ENCODE data around the gene CMTM4.
A peak's percentile ranks its signal among the peaks of the same experiment; 100 is the strongest.
"Not testable (repeated sequence)": the region's sequence is repeated elsewhere in the genome, so short reads cannot be mapped to it uniquely, and the experiment has no call there.

Gene CMTM4

DNA sequence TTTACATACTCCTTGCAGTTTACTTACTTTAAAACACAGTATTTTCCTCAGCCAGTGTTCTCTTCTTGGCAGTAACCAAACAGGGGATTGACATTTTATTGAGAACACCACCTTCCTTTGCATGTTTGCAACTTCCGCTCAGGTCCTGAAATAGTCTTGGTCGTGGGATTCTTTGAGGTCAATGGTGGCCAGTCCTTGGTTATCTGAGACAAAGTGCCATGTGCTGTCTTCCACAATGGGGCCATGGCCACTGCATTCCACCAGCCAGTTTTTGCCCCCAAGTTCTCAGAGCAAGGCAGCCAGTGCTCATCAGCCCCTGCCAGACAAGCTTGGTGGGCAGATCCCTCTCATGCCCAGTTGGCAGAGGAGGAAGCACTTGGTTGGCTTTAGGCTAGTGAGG, 22.9 kb downstream of the CMTM4 start:
- no peak for DNase-seq (ENCODE audit: low read depth)

DNA sequence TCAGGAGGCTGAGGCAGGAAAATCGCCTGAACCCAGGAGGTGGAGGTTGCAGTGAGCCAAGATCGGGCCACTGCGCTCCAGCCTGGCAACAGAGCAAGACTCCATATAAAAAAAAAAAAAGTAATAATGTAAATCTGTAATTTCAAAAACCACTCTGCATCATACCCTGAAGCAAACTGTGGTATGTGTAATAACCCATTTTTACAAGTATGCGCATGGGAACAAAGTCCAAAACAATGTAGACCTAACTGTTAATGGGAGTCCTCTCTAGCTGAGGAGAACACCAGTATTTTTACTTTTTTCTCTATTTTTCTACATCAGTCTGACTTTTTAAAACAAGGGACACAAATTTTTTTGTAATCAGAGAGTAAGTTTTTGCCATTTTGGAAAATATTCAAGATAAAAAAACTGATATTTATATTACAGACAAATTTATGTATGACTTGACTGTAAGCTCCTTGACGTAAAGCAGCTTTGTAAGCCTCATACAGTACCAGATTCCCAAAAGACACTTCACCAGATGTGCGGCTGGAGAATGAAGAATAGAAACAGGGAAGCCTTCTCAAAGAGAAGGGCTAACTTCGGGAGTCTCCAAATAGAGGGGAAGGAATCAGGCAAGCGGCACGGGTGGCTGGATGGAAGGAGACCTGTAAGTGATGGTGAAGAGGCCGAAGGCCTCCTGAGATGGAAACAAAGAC, 25.7 kb downstream of the CMTM4 start:
- no peak for DNase-seq (ENCODE audit: low read depth)

DNA sequence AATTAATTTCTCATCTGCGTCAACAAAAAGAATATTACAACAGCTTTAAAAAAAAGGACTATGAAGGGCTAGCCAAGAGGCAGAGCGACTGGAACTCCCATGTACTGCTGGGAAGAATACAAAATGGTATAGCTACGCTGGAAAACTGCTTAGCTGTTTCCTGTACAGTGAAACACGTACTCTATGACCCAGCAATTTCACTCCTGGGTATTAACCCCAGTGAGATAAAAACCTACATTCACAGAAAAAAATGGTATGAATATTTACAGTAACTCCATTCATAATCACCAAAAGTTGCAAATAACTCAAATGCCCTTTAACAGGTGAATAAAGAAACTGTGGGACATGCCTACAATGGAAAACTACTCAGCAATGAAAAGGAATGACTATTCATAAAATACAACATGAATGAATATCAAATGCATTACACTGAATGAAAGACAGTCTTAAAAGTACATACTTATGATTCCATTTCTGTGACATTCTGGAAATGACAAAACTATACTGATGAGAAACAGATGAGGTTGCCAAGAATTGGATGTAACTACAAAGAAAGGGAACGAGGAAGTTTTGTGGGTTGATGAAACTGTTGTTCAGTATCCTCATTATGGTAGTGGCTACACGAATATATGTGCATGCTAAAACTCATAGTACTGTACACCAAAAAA, 27.6 kb downstream of the CMTM4 start:
- no peak for DNase-seq (ENCODE audit: low read depth)

DNA sequence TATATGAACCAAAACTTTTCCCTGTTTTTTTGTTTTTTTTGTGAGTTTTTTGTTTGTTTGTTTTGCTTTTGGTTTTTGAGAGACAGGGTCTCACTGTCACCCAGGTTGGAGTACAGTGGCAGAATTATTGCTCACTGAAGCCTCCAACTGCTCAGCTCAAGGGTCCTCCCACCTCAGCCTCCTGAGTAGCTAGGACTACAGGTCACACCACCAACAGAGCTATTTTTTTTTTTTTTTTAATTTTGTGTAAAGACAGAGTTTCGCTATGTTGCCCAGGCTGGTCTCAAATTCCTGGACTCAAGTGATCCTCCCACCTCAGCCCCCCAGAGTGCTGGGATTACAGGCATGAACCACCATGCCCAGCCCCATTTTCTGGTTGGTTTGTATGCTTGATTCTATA, 28.6 kb downstream of the CMTM4 start:
- DNase-seq (ENCODE audit: low read depth) = no peak

DNA sequence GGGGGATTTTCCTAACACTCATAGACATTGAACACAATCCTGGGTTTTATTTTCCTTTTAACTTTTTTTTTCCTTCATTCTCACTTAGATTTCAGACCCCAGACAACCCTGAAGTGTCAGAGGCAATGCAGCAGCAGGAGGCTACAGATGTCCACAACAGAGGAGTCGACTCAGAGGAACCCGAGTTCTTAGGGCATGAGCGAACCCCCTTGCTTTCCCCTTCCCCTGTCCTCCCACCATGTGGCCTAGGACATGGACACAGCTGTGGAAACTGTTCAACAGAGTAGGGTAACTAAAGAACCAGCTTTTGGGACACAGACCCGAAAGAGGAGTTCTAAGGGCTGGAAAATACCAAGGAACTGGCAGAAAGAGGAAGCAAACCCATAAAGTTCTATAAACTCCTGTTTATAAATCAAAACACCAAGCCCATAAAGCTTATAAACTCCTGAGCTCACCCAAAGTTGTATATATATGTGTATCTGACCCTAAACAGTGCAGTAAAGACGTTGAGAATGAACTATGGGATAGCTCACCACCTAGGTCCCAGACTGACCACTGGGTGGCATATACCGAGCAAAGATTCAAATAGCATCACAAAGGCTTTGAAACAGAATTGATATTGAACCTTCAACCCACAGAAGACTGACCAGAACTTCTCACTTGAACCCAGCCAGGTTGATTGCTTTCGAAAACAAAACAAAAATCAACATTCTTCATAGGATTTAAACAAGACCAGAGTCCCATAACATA, 33.9 kb downstream of the CMTM4 start:
- DNase-seq (ENCODE audit: low read depth) = no peak

DNA sequence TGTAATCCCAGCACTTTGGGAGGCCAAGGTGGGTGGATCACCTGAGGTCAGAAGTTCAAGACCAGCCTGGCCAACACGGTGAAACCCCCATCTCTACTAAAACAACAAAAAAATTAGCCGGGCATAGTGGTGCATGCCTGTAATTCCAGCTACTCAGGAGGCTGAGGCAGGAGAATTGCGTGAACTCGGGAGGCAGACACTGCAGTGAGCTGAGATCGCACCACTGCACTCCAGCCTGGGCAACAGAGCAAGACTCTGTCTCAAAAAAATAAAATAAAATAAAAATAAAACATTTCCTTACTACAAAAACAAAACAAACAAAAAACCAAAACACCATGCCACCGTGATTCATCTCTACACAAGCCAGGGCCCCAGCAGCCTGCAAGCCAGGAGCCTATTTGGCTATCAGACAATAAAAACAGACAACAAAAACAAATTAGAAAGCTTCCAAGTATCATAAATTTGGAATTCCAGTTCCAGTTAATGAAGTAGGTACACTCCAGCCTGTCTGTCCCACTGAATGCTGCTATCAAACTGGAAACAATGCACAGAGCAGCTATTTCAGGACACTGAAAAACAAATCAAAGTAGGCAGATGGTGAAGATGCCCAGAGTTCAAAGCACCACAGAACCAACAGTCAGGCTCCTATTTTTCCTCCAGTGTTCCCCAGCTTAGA, 34.7 kb downstream of the CMTM4 start:
- DNase-seq (ENCODE audit: low read depth) = not testable (repeated sequence)

DNA sequence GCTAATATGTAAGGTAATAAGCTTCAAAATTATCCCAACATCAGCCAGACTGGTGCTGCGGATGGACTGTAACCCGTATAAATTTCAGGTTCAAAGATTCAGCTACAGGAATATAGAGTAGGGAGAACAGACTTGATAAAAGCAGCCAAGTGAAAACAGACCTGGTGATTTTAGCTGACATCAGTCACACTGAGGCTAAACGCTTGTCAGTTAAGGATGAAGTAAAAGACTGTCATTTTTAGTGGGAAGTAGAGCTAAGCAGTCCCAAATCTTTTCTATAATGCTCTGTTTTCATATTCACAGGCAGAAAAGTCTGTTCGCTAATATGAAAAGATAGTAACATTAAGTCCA, 35.4 kb downstream of the CMTM4 start:
- no peak for DNase-seq (ENCODE audit: low read depth)

DNA sequence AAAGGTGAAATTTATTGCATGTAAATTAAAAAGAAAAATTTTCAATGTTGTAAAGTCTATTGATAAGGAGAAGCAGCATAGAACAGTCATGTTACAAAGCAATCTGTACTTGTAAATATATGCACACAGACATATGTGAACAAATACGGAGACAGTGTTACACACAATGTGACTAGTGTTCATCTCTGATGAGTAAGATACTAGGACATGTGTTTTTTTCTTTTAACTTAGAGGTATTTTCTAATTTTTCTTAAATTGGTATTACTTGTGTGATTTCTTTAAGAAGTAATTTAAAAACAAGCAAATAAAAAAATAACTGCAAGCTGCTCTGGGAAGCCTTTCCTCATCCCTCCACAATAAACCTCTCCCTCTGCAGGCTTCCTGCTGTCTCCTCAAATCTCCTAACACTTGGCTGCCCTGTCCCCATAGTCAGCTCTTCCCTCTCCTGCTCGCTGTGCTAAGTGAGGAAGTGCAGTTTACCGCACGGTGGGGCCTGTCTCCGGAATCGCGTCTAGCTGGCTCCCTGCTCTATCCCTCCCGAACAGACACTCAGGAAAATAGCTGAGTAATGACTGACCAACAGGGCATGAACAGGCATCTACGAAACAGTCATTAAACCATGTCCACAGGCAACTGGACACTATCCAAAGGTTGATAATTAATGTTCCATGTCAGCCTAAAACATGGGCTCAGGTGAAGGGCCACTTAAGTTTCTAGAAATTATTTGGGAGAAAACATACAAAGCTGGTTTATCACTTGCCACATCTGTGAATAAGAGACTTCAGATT, 35.9 kb downstream of the CMTM4 start:
- no peak for DNase-seq (ENCODE audit: low read depth)

DNA sequence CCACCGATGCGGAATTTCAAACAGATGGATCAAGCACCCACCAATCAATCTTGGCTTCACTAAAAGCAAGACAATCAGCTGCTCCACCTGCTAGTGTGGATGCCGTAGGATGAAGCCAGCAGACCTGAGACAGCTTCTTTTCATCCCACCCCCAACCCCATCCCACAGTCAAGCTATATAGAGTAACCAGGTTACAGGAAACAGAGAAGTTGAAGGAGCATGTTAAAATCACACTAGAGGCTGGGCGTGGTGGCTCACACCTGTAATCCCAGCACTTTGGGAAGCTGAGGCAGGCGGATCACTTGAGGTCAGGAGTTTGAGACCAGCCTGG, 37.7 kb downstream of the CMTM4 start:
- no peak for DNase-seq (ENCODE audit: low read depth)

DNA sequence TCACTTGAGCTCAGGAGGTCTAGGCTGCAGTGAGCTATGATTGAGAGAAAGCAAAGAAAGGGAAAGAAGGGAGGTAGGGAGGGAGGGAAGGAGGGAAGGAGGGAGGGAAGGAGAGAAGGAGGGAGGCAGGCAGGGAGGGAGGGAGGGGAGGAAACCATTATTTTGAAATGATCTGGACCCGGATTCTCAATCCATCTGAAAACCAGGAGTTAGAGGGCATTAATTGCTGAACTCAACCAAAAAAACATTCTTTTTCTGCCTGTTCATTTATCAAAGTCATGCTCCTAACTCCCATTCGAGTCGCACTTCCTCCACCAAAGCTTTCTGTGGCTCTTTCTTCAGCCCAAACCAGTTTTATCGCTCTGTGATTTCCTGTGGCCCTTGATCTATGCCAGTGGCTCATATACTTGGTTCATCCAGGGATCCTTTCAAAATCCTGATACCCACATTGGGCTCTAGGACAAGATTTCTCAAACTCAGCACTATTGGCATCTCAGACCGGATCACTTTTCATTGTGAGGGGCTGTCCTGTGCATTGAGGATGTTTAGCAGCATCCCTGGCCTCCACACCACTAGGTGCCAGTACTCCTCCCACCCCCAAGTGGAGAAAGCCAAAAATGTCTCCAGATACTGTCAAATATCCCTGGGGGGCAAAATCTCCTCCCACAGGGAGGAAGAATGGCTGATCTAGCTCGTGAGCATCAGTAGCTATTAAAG, 38.2 kb downstream of the CMTM4 start:
- DNase-seq (ENCODE audit: low read depth) = no peak

DNA sequence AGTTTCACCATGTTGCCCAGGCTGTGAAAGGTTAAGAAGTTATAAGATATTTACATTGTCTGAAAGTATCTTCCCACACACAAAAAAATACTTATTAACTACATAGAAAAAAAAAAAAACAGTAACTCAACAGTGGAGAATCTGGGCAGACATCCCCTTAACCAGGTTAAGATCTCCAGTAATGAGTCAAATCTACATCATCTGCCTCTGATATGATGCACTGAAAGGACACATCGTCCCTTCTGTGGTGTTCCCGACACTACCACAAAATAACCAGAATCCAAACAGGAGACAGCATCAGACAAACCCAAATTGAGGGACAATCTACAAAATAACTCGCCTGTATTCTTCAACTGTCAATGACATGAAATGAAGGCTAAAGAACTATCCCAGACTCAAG, 40.0 kb downstream of the CMTM4 start:
- no peak for DNase-seq (ENCODE audit: low read depth)

DNA sequence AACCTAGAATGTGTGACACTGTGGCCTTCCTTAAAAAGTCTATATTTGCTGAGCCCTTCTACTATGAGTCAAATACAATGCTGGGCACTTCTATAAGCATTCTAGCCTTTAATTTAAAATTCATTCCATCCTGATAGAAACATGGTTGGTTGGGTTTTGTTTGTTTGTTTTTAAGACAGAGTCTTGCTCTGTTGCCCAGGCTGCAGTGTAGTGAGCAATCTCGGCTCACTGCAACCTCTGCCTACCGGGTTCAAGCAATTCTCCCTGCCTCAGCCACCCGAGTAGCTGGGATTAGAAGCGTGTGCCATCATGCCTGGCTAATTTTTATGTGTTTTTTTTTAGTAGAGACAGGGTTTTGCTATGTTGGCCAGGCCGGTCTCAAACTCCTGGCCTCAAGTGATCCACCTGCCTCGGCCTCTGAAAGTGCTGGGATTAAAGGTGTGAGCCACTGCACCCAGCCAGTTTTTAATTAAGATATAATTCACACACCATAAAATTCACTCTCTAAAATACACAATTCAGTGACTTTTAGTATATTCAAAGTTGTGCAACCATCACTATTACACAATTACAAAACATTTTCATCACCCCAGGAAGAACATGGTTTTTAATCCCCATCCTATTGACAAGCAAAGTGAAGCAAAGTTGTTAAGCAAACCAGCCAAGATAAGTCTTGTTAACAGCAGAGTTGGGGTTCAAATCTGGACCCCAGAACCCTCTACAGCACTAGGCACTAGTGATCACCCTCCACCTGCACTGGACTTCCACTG, 42.8 kb downstream of the CMTM4 start:
- no peak for DNase-seq (ENCODE audit: low read depth)

DNA sequence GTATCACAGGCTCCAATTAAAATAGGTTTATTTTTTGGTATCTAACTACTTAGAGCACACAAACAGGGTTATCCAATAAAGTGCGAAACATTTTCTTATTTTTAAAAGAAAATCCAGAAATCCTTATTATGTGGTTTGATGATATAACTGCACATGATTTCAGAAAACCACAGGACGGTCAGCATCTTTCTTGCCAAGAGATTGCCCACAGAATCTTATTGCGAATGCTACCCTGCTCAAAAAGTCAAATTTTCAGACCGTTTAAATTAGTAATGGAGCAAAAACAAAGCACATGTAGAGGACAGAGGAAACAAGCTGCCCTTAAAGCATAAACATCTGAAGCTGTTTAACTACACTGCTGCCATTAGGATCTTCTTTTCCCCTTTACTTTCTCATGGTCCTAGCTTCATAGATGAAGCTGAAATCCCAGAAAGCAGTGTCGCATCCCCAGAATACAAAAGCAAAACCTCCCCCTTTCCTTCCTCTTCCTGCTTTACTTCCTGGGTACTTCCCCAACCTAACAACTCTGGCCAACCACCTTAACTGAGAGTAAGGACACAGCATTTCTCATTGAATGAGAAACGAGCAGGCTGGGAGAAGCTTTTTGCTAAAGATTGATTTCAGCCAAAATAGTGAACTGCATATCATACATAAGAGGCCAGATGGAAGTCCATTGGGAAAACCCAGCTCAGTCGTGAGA, 43.7 kb downstream of the CMTM4 start:
- no peak for DNase-seq (ENCODE audit: low read depth)

DNA sequence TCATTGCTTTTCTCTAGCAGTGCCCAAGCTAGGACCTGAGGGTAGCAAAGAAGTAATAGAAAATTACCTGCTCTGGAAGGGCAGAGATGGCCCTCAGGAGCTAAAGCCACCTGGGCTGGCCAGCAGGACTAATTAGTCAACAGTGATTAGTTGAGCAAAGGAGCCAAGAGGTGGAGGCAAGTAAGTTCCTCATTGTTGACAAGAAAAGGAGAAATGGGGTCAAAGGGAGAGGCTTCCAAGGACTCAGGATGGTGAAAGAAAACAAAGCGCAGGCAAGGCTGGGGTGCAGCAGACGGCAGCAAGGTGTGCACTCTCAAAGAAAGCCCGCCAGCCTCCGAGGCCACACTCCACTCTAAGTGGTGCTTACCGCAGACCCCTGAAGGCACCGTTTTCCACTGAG, 44.6 kb downstream of the CMTM4 start:
- no peak for DNase-seq (ENCODE audit: low read depth)

DNA sequence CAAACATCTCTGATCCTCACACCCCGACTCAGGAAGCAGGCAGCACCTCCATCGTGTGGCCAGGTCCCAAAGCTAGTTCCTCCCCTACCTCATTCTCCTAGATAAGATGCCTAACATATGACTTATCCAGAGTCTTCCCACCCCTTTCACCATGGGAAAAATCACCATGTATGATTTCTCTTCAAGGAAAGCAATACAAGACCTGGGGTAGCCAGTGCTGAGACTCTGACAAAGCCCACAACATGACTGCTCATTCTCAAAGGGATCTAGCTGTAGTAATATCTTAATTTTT, 45.1 kb downstream of the CMTM4 start:
- no peak for DNase-seq (ENCODE audit: low read depth)

DNA sequence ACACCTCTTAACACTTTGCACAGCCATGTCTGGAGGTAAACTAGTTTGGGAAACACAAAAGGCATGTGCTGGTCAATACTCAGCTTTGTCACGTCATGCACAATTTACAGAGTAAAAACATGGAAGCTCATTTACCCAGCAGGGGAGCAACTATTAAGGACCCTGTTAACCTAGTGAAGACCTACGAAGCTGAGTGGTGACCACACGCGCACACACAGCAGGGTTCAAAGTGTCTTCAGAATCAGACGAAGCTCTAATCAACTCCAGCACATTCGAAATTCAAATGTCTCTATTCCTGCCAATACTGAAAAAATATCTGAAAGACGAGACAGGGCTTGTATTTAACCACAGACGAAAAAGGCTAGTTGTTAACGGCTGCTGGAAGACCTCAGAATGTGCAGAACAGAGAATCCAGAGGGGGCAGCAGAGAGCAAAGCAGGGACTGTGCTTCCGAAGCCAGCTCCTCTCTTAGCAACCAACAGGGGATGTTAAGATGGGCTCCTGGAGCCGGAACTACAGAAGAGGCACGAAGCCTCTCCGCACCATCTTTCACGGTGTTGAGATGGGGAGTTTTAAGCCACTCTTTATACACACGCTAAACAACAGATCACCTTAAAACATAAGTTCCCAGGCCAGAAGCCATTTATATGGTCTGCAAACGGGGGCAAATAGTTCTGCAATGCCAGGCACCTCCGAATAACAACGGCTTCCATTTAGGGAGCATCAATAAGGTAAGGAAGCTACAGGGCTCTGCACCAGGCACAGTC, 45.7 kb downstream of the CMTM4 start:
- DNase-seq (ENCODE audit: low read depth) = peak; percentile 70

DNA sequence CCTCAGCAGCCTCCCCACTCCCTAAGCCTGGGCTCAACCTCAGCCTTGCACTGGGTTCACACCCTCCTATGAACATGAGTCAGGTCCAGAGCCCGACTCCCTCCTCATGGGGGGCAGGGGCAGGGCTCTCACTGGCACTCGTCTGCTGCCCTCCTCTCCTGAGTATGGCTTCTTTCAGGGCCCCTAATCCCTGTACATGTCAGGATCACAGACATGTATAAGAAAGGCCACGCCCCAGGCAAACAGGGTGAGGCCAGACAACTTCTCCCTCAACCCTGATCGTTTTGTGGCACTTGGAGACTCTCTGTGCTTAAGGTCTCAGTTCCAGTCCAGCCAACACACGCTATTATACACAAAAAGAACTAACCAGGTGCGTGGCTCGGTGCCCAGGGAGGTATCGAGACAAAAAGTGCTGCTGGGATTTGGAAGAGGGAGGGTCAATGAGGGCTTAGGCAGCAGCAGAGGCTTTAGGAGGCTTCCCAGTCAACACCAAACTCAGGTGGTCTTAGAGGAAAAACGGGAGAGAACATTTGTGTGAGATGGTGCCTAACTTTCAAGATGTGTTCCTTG, 46.8 kb downstream of the CMTM4 start:
- no peak for DNase-seq (ENCODE audit: low read depth)

DNA sequence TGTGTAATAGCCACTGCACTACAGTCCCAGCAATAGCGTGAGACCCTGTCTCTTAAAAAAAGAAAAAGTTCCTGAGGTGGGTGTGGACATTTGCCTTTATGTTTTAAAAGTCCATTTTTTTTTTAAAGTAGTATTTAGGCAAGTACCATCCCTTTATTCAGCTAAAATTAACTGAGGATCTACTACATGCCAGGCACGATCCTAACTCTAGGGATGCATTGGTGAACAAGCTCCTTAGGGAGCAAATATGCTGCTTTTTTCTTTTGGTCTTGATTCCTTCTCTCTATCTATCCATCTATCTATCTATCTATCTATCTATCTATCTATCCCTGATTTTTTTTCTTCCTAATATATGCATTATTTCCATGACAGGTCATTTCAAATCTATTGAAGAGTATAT, 47.4 kb downstream of the CMTM4 start:
- DNase-seq (ENCODE audit: low read depth) = no peak

DNA sequence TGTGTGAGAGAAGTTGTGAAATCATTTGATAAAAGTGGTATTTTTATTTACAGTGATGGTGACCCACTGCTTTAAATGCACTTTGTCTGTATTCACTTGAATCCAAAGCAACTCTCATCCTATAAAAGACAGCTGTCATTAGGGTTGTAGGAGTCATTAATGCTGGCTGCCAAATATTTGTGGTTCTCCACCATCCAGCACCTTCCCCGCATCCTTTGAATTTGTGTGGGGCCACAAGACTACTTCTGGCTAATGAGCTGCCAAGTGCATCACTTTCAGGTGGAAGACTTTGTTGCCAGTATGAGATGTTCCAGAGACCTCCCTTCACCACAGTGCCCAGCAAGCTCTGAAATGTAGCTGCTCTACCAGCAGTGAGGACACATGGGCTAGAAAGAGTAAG, 48.7 kb downstream of the CMTM4 start:
- DNase-seq (ENCODE audit: low read depth) = no peak
